HUES64 (cell line): ENCODE measurements around the gene ACSS1.
"Not testable (repeated sequence)": the region's sequence is repeated elsewhere in the genome, so short reads cannot be mapped to it uniquely, and the experiment has no call there.

Source experiments
- H3K27ac ChIP-seq: 2 replicates; pipeline ENCODE4 v1.7.0; 2013; ENCODE audit warnings: low read depth, low read length, inconsistent platforms
- H3K27me3 ChIP-seq: 2 replicates; pipeline ENCODE4 v1.6.1; 2013; ENCODE audit warnings: mild to moderate bottlenecking, low read length; ENCODE audit not compliant: insufficient read depth
- H3K36me3 ChIP-seq: 2 replicates; pipeline ENCODE4 v1.6.1; 2013; ENCODE audit warnings: mild to moderate bottlenecking, low read length; ENCODE audit not compliant: insufficient read depth
- H3K4me1 ChIP-seq: 2 replicates; pipeline ENCODE4 v1.6.1; 2013; ENCODE audit warnings: mild to moderate bottlenecking, low read length, moderate library complexity; ENCODE audit not compliant: insufficient read depth
- H3K4me3 ChIP-seq: 2 replicates; pipeline ENCODE4 v1.5.1; 2013; ENCODE audit warnings: mild to moderate bottlenecking, low read length, moderate library complexity
- H3K9ac ChIP-seq: 2 replicates; pipeline ENCODE4 v1.6.1; 2013; ENCODE audit warnings: mild to moderate bottlenecking, low read depth, low read length
- H3K9me3 ChIP-seq: 2 replicates; pipeline ENCODE4 v1.6.1; 2013; ENCODE audit warnings: low read depth, low read length; ENCODE audit not compliant: insufficient read depth
- WGBS: fragments of 150-250, 120-280 bp; methylation state at CpG from one replicate; pipeline ENCODE4 v1.1.7; 2013; ENCODE audit warnings: missing lambda C conversion rate; 5-methylcytosine and 5-hydroxymethylcytosine counted together

The ACSS1 gene

DNA sequence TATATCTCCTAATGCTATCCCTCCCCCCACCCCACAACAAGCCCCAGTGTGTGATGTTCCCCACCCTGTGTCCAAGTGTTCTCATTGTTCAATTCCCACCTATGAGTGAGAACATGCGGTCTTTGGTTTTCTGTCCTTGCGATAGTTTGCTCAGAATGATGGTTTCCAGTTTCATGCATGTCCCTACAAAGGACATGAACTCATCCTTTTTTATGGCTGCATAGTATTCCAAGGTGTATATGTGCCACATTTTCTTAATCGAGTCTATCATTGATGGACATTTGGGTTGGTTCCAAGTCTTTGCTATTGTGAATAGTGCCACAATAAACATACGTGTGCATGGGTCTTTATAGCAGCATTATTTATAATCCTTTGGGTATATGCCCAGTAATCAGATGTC lies 56.6 kb downstream of the ACSS1 start:
- H3K4me3 ChIP-seq, H3K4me1 ChIP-seq, H3K9ac ChIP-seq, H3K27ac ChIP-seq, H3K36me3 ChIP-seq, H3K9me3 ChIP-seq: not testable (repeated sequence)
- over 99% methylated on average over 4 of the region's 4 CpGs for WGBS
- H3K27me3 ChIP-seq, result peaks cover 28% of the 10 kb centered on the region; the same call in 1 of the 2 replicates

DNA sequence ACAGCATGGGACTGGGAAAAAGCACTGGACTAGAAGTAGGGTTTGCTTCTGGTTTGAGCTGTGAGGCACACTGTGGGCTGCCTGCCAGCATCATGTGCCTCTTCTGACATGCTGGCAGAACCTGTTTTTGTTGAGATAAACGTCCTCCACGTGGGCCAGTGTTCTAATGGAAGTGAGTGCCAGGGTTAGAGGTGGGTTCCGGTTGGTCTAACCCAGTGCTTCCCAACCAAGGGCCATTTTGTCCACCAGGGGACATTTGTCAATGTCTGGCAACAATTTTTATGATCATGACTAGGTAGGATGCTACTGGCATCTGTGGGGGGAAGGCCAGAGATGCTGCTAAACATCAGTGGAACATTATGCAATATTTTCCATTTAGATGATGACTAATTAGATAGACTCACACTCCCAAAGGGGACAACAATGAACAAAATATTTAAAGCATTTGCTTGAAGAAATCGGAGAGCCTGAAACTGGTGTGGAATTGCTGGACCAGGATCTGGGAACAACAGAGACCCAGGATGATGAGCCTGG lies 57.6 kb downstream of the ACSS1 start:
- Histone ChIP-seq H3K27me3 (peaks cover 28% of the 10 kb centered on the region; the same call in 1 of the 2 replicates), H3K9me3 (no peaks in the 10 kb centered on the region), H3K4me1 (no peaks in the 10 kb centered on the region), H3K27ac (no peak overlapping the region), H3K36me3 (no peaks in the 10 kb centered on the region), H3K9ac (no peak overlapping the region), H3K4me3 (no peak overlapping the region)
- WGBS, result 64% methylated on average over 4 of the region's 4 CpGs

DNA sequence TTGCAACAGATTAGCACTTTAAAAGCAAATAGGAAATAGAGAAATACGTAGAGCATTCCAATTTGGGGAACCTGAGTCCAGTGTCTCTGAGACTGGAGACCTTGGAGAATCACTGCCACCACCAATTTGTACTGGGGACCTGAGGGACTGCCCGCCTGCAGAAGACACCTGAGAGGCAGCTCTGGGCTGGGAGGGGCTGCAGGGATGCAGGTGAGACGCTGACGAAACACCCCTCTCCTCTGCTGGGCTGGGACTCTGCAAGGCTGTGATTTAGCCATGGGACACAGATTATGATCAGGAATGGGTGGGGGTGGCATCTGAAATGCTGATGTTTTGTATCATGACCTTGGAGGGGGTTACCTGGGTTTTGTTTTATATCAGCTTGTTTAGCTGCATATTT lies 58.4 kb downstream of the ACSS1 start:
- H3K9me3 ChIP-seq, result no peaks in the 10 kb centered on the region
- H3K4me1 ChIP-seq, result no peaks in the 10 kb centered on the region
- H3K4me3 ChIP-seq, result no peak overlapping the region
- 85% methylated on average over 4 of the region's 4 CpGs for WGBS
- H3K27me3 ChIP-seq, result peaks cover 28% of the 10 kb centered on the region; the same call in 1 of the 2 replicates
- no peak overlapping the region for H3K9ac ChIP-seq
- no peaks in the 10 kb centered on the region for H3K36me3 ChIP-seq
- no peak overlapping the region for H3K27ac ChIP-seq

DNA sequence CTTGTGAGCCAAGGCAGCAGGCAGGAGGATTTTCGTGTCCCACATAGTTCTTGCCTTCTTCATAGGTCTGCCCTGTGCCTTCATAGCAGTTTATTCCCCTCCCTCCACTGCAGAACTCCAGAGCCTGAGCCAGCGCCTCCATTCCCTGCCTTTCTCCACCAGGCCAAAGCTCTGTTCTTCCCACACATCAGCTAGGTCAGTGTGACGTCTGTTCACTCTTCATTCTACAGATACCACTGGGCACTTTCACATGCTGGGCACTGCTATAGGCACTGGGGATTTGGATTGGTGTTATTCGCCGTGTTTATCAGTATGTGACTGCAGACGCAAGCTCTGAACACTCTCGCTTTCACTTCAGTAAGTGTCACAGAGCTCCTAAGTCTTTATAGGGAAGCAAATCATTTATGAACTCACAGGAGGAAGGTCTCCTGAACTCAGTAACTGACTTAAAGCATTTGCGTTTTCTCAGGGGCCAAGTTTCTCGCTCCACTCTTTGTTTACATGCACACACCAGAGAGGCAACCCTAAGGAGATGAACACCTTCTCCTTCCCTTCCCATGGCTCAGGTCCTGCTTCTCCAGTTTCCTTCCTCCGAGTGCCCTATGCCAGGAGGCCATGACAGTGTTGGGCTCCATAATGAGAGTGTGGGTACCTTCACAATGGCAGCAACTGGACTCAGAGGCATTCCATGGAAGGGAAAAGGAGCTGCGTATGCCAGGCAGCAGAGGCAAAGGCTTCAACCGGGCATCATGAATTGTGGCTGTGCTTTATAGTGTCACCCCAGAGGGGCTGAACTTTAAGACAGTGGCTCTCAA lies 59.1 kb downstream of the ACSS1 start:
- Histone ChIP-seq H3K4me3 (no peak overlapping the region), H3K27me3 (peaks cover 28% of the 10 kb centered on the region; the same call in 1 of the 2 replicates)
- WGBS, result 85% methylated on average over 12 of the region's 12 CpGs

DNA sequence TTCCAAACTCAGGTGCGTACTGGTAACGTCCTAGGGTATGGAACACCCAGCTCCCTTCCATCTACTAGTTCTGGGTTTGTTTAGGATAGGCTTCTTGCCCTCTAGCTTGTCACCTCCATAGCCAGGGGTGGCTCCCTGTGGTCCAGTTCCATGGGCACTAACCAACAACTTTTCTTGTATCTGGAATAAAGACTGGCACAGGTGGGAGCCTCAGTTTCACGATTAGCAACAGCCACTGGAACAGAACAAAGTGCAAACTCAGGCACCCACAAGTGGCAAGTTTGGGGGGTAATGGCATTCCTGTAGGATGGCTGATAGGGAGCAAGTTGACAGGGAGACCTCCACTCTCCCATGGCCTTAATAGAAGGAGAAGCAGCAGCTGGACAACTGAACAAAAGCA lies 59.8 kb downstream of the ACSS1 start:
- Histone ChIP-seq H3K4me3 (no peak overlapping the region), H3K36me3 (no peaks in the 10 kb centered on the region), H3K27ac (no peak overlapping the region), H3K27me3 (peaks cover 28% of the 10 kb centered on the region; the same call in 1 of the 2 replicates), H3K4me1 (peaks cover 5% of the 10 kb centered on the region), H3K9me3 (no peaks in the 10 kb centered on the region), H3K9ac (no peak overlapping the region)
- WGBS, result 81% methylated on average over 3 of the region's 3 CpGs

More for the DNA sequence above, 59.1 kb downstream of the ACSS1 start:
- Histone ChIP-seq H3K36me3 (no peaks in the 10 kb centered on the region), H3K9ac (no peak overlapping the region), H3K27ac (no peak overlapping the region), H3K9me3 (no peaks in the 10 kb centered on the region), H3K4me1 (no peaks in the 10 kb centered on the region)

DNA sequence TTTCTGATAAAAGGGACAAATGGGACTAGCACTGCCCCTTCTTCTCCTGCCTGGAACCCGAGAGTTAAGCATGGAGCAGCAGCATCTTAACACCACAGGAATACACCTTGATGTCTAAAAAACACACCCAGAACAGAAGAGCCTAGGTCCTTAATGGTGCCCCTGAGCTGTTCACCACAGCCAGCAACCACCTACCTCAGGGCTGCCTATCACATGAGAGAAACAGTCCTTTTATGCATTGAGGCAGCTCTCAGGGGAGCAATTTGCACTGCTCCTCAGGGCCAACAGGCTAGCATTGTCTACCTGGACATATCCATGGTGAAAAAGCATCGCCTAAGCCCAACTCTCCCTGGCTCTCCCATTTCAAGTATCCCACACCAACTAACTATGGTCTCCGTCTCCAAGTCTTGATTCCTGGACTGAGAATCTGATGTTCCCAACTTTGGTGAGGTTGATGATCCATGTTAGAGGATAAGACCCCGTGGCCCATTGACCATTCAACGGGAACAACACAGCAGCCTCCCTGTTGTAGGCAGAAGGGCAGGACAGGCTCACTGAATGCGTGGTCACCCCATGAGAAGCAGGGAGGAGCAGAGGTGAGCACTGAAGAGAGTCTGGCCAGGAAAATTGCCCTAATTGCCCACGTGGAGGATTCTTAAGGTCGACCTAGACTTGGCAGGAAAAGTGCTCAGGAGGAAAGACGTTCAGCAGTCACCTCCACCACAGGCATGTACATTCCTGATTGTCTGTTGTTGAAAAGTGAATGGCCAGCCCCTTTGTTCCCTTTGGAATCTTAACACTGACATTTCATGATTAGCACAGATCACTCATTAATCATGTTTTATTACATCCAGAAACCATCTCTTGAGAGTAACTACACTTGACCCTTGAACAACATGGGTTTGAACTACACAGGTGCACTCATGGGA lies 61.2 kb downstream of the ACSS1 start:
- 77% methylated on average over 9 of the region's 9 CpGs for WGBS
- H3K4me1 ChIP-seq, result peaks cover 9% of the 10 kb centered on the region
- no peak overlapping the region for H3K9ac ChIP-seq
- H3K27me3 ChIP-seq, result peaks cover 25% of the 10 kb centered on the region; the same call in 1 of the 2 replicates
- no peak overlapping the region for H3K27ac ChIP-seq
- H3K36me3 ChIP-seq, result no peaks in the 10 kb centered on the region
- no peak overlapping the region for H3K4me3 ChIP-seq
- H3K9me3 ChIP-seq, result no peaks in the 10 kb centered on the region

DNA sequence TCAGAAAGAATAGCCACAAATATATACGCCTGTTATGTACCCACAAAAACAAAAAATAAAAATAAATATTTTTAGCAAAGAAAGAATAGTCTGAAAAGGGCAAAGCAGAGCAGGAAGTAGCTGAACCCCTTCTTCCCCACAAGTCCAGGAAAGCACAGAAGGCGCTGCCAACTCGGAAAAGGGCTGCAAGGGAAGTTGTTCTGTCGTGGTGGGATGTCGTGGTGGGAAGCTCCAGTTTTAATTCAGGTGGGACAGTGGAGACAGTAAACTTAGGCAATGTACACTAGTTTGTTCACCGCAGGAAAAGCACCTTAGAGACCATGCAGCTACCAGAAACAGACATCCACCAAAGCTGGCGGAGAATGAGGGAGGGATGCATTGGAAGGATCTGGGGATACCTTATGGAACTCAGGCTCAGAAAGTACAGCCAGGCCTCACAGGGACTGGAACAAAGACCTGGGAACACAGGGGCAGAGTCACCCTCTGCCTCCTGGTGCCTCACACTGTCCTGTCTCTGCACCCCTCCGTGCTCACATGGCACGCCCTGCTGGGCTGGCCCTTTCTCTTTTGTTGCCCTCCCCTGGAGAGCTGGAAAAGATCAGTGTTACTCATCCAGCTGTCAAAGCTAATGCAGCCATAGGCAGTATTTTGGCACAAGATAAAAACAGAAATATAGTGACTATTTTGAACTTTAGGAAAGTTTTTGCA lies 62.0 kb downstream of the ACSS1 start:
- 73% methylated on average over 8 of the region's 9 CpGs for WGBS

DNA sequence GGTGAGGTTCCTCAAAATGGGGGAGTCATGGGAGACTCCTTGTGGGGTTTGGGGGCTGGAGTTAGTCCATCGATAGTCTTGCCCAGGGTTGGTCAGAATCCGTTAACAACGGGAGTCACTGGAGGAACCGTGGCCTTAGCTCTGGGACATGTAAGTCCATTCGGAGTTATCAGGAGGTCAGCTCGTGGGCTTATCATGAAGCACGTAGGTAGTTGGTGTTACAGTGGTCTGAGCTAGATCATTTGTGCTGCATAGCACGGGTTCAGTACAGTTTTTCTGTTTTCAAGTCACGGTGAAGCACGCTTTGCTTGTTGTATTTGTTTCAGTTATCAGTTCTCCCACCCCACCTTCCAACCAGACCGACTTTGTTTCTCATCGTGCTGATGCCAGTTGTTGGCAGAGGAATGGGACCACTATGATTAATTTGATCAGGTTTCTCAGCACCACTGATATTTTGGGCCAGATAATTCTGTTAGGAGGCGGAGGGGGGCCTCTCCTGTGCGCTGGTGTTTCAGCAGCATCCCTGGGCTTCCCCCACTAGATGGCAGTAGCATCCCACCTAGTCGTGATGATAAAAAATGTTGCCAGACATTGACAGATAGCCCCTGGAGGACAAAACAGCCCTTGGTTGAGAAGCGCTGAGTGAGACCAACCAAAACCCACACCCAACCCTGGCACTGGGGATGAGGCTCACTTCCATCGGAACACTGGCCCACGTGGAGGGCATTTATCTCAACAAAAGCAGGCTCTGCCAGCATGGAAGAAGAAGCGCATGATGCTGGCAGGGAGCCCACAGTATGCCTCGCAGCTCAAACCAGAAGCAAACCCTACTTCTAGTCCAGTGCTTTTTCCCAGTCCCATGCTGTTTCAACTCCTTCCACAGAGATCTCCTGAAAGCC lies 63.2 kb downstream of the ACSS1 start:
- Histone ChIP-seq H3K9ac (no peak overlapping the region), H3K27me3 (peaks cover 22% of the 10 kb centered on the region; the same call in 1 of the 2 replicates), H3K4me1 (peaks cover 19% of the 10 kb centered on the region), H3K9me3 (no peaks in the 10 kb centered on the region), H3K36me3 (no peaks in the 10 kb centered on the region), H3K4me3 (no peak overlapping the region), H3K27ac (no peak overlapping the region)
- WGBS, result 54% methylated on average over 20 of the region's 20 CpGs

More for the DNA sequence above, 62.0 kb downstream of the ACSS1 start:
- no peak overlapping the region for H3K27ac ChIP-seq
- H3K9ac ChIP-seq, result no peak overlapping the region
- H3K4me3 ChIP-seq, result no peak overlapping the region
- H3K9me3 ChIP-seq, result no peaks in the 10 kb centered on the region
- peaks cover 16% of the 10 kb centered on the region for H3K4me1 ChIP-seq
- peaks cover 25% of the 10 kb centered on the region; the same call in 1 of the 2 replicates for H3K27me3 ChIP-seq
- H3K36me3 ChIP-seq, result no peaks in the 10 kb centered on the region

DNA sequence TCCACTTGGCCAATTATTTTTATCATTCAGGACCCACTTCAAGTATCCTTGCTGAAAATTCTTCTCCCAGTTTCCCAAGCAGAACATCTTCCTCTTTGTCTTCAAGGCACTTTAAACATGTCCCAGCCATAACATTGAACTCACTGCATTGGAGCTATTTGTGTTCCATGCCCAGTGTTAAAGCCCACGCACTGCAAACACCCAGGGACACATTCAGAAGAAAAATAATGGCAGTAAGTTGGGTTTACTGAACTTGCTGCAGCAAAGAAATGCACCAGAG lies 63.8 kb downstream of the ACSS1 start:
- Histone ChIP-seq H3K4me1 (peaks cover 19% of the 10 kb centered on the region), H3K36me3 (no peaks in the 10 kb centered on the region), H3K9ac (no peak overlapping the region), H3K4me3 (no peak overlapping the region), H3K27ac (no peak overlapping the region), H3K27me3 (peaks cover 17% of the 10 kb centered on the region; the same call in 1 of the 2 replicates), H3K9me3 (no peaks in the 10 kb centered on the region)
- WGBS, result 100% methylated on average over 1 of the region's 1 CpG
